GM23338 (cell line): ENCODE data around the gene NAA11.

Source experiments
- CREB1 ChIP-seq: fragments of 250-450 bp; sonication (Bioruptor Pico); IDR thresholded peaks from 2 replicates; pipeline ENCODE4 v1.5.0; 2020; ENCODE audit warnings: low read depth, mild to moderate bottlenecking, moderate library complexity
- CTCF ChIP-seq, 2 experiments: fragments of 200-600 bp in 1 of 2; sonication (generic) in 1 of 2; conservative IDR thresholded peaks; 2 replicates each; pipeline versions ENCODE4 v1.5.1 to v1.6.1; 2016 to 2017; ENCODE audit warnings: antibody characterized with exemption in 2 of 2, low read depth in 2 of 2, mild to moderate bottlenecking in 2 of 2, moderate library complexity in 1 of 2
- ETS1 ChIP-seq: IDR thresholded peaks from 2 replicates; pipeline ENCODE4 v1.6.1; 2016; ENCODE audit warnings: antibody characterized with exemption
- EZH2 ChIP-seq: fragments of 200-600 bp; sonication (generic); IDR thresholded peaks from one replicate; pipeline ENCODE4 v1.8.0; 2017; ENCODE audit warnings: antibody characterized with exemption, mild to moderate bottlenecking, low read depth; ENCODE audit not compliant: unreplicated experiment
- EZH2phosphoT487 ChIP-seq: fragments of 200-600 bp; sonication (generic); IDR thresholded peaks from one replicate; pipeline ENCODE4 v1.8.1; 2018; ENCODE audit warnings: antibody characterized with exemption; ENCODE audit not compliant: unreplicated experiment
- JUNB ChIP-seq: IDR thresholded peaks from one replicate; pipeline ENCODE4 v1.6.1; 2016; ENCODE audit warnings: antibody characterized with exemption; ENCODE audit not compliant: unreplicated experiment
- NANOG ChIP-seq: IDR thresholded peaks from 2 replicates; pipeline ENCODE4 v1.6.1; 2016; ENCODE audit warnings: antibody characterized with exemption, borderline replicate concordance
- POLR2AphosphoS5 ChIP-seq: IDR thresholded peaks from 2 replicates; pipeline ENCODE4 v1.6.1; 2016; ENCODE audit warnings: antibody characterized with exemption, low read depth
- REST ChIP-seq: IDR thresholded peaks from one replicate; pipeline ENCODE4 v1.6.1; 2018; ENCODE audit warnings: antibody characterized with exemption; ENCODE audit not compliant: unreplicated experiment

DNA sequence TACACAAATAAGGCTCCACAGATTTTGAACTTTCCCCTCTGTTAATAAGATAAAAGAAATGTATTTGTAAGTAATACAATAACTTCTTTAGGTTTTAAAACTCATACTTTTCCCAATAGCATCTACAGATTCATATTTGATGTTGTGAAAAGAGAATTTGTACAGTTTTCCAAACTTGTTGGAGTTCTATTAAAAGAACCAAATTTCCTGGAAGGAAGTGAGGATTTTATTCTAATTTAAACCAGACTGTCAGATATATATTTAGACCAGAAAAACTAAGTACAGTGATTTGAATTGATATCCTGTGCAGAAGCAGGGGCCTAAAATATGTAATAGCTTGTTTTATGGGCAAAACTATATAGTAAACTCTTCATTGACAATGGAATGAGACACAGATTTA lies 53.7 kb downstream of the NAA11 start:
- TF ChIP-seq CTCF (conservative IDR thresholded peaks at IDR 0.05; ENCODE audit: low read depth in 2 of 2) (no peak), EZH2phosphoT487 (no peak), JUNB (no peak), CREB1 (CRISPR knock-in tag) (no peak), POLR2AphosphoS5 (no peak), REST (no peak), ETS1 (no peak), NANOG (no peak), EZH2 (no peak)
